Endothelial cell of umbilical vein (primary cell): Measurements from ENCODE around the gene ADGRG3. TPM values are rescaled to one million over a fixed set of nuclear protein-coding genes. Genes with fewer than 3 reads are reported as not detected.

Source experiments
- BruUV-seq: library from RNA; stranded (reverse); fragments of 400-500 nt; replicated peaks from 2 replicates; lab custom pipeline; 2021; lab: Mats Ljungman, UMichigan
- CTCF ChIA-PET: fragments of 300-600, 350-600 bp; sonication (Branson Sonifier 250); formaldehyde crosslinking; loops from one replicate; lab custom pipeline; 2021; ENCODE audit warnings: antibody characterized with exemption, inconsistent platforms; lab: Charles Lee
- POLR2A ChIA-PET: fragments of 300-600, 350-600 bp; sonication (Branson Sonifier 250); formaldehyde crosslinking; loops from one replicate; lab custom pipeline; 2021; ENCODE audit warnings: antibody characterized with exemption, inconsistent platforms; lab: Charles Lee
- DNase-seq: peaks from one replicate; pipeline ENCODE4 v3.0.0-alpha.2; 2011; ENCODE audit warnings: low read depth, low spot score
- FAIRE-seq: peaks from 2 replicates; lab custom pipeline; 2011; peaks lifted over from hg19 to GRCh38; lab: Jason Lieb, UNC
- H2AFZ ChIP-seq: 2 replicates; pipeline ENCODE4 v1.6.0; 2012; ENCODE audit warnings: low read depth, low read length, control low read depth, inconsistent platforms
- H3K27ac ChIP-seq: 2 replicates; pipeline ENCODE4 v1.5.1; 2011; ENCODE audit warnings: low read depth, mild to moderate bottlenecking, control low read depth, low read length, moderate library complexity; ENCODE audit not compliant: insufficient read depth
- H3K27me3 ChIP-seq, 2 experiments: 2 replicates each; pipeline versions ENCODE4 v1.6.0 to v1.6.1; 2011; ENCODE audit warnings: low read length in 2 of 2, mixed read lengths in 1 of 2; ENCODE audit not compliant: control insufficient read depth in 2 of 2, insufficient read depth in 2 of 2
- H3K36me3 ChIP-seq, 2 experiments: 2 replicates in 1 of 2; 3 replicates in 1 of 2; pipeline ENCODE4 v1.5.1; 2011; ENCODE audit warnings: low read length in 2 of 2, mild to moderate bottlenecking in 1 of 2, moderate library complexity in 1 of 2; ENCODE audit not compliant: control insufficient read depth in 2 of 2, insufficient read depth in 2 of 2; ENCODE audit errors: extremely low read depth in 1 of 2
- H3K4me1 ChIP-seq: 3 replicates; pipeline ENCODE4 v1.5.1; 2011; ENCODE audit warnings: mild to moderate bottlenecking, low read length; ENCODE audit not compliant: control insufficient read depth, insufficient read depth; ENCODE audit errors: extremely low read depth
- H3K4me2 ChIP-seq: 2 replicates; pipeline ENCODE4 v1.6.1; 2011; ENCODE audit warnings: low read length, control low read depth, mixed read lengths; ENCODE audit not compliant: insufficient read depth
- H3K4me3 ChIP-seq, 3 experiments: fragments of 200-600 bp in 1 of 3; sonication (generic), shearing (Covaris generic) in 1 of 3; replicated peaks in 1 of 3; 2 replicates each; pipeline ENCODE4 v1.5.1; 2011 to 2016; ENCODE audit warnings: control low read depth in 3 of 3, low read length in 3 of 3, mild to moderate bottlenecking in 2 of 3, inconsistent platforms in 1 of 3, low read depth in 1 of 3, moderate library complexity in 1 of 3; ENCODE audit not compliant: insufficient read depth in 1 of 3
- H3K79me2 ChIP-seq: 2 replicates; pipeline ENCODE4 v1.6.0; 2012; ENCODE audit warnings: low read length, inconsistent platforms; ENCODE audit not compliant: control insufficient read depth, insufficient read depth
- H3K9ac ChIP-seq: replicated peaks from 2 replicates; pipeline ENCODE3; 2011; ENCODE audit warnings: low read length, control low read depth; ENCODE audit not compliant: insufficient read depth; ENCODE audit errors: extremely low read depth
- H3K9me1 ChIP-seq: replicated peaks from 3 replicates; pipeline ENCODE4 v1.6.0; 2011; ENCODE audit warnings: mild to moderate bottlenecking, low read length; ENCODE audit not compliant: control insufficient read depth, insufficient read depth; ENCODE audit errors: extremely low read depth
- H3K9me3 ChIP-seq: replicated peaks from 2 replicates; pipeline ENCODE4 v1.5.1; 2012; ENCODE audit warnings: low read length, inconsistent platforms; ENCODE audit not compliant: control insufficient read depth, insufficient read depth
- H4K20me1 ChIP-seq: replicated peaks from 2 replicates; pipeline ENCODE3; 2011; ENCODE audit warnings: mild to moderate bottlenecking, low read length; ENCODE audit not compliant: control insufficient read depth, insufficient read depth; ENCODE audit errors: extremely low read depth
- EZH2 ChIP-seq: IDR thresholded peaks from 2 replicates; pipeline ENCODE4 v1.6.1; 2012; ENCODE audit warnings: borderline replicate concordance, low read depth, mild to moderate bottlenecking, moderate library complexity, low read length, inconsistent platforms; ENCODE audit not compliant: severe bottlenecking
- POLR2A ChIP-seq: IDR thresholded peaks from 2 replicates; pipeline ENCODE4 v1.6.1; 2012; ENCODE audit warnings: low read depth, mild to moderate bottlenecking, control low read depth, low read length
- POLR2AphosphoS5 ChIP-seq: IDR thresholded peaks from 2 replicates; pipeline ENCODE4 v1.6.1; 2012; ENCODE audit warnings: low read depth, mild to moderate bottlenecking, control low read depth, low read length, moderate library complexity; ENCODE audit not compliant: insufficient read depth
- dilution Hi-C: fragments of 300-500 bp; cut with MboI; formaldehyde crosslinking; loops from one replicate; pipeline ENCODE4 v1.15.0; 2019; ENCODE audit warnings: low sequenced_read_pairs; ENCODE audit not compliant: extremely low pct_ligation_motif_present
- intact Hi-C: fragments of 100-400 bp; cut with micrococcal nuclease; formaldehyde crosslinking; loops from one replicate; pipeline ENCODE4 v1.10.0; 2022
- polyA plus RNA-seq, 4 experiments: library from polyadenylated mRNA; depleted of rRNA in 3 of 4; stranded (reverse) in 3 of 4; unstranded in 1 of 4; fragments of >200 nt; gene quantifications; 2 replicates each; pipeline versions ENCODE4 v1.2.1 to v1.2.3, GENCODE V29; 2011 to 2012; ENCODE audit warnings: missing spikeins in 1 of 4
- total RNA-seq: library from RNA; stranded (reverse); gene quantifications from 2 replicates; pipeline ENCODE4 v1.2.3, GENCODE V29; 2021

The ADGRG3 gene
- total and polyA plus RNA-seq, 2 donors (not counting 3 experiments of a cell fraction or from before 2014, with no cell fraction given), result not detected

GRCh38 chr16:57649846-57650245 is 18.3 kb upstream of the ADGRG3 start:
- Histone ChIP-seq H3K9me1 (no peaks in the 10 kb centered on the region), H3K4me3 (no peak overlapping the region), H3K27me3 (no peaks in the 10 kb centered on the region), H2AFZ (no peak overlapping the region), H3K4me1 (peaks cover 48% of the 10 kb centered on the region), H3K9ac (no peak overlapping the region), H3K27ac (no peak overlapping the region), H3K79me2 (peaks cover 7% of the 10 kb centered on the region), H3K36me3 (peaks cover 3 to 9% of the 10 kb centered on the region in 2 experiments), H3K4me2 (no peak overlapping the region), H4K20me1 (no peaks in the 10 kb centered on the region), H3K9me3 (no peaks in the 10 kb centered on the region)
- DNase-seq (no peak), FAIRE-seq (no peak)
- intact Hi-C loops, result loop anchor here (1.0 to 10.0 kb wide), 6 partner anchors 50 to 352 kb away; partner anchors contain the start of genes USB1 and ZNF319
- BruUV-seq, result no TSS peak
- no peak for TF ChIP-seq EZH2
- no peak for TF ChIP-seq POLR2A
- CTCF ChIA-PET, result interaction anchor here (1.0 to 5.7 kb wide), 10 partner anchors 20 to 74 kb away, joined by 3 to 117 read pairs (median 10); partner anchors contain the start of gene ADGRG1
- POLR2A ChIA-PET, result interaction anchor here (0.6 to 0.7 kb wide), 2 partner anchors 194 to 434 kb away, joined by 3 read pairs; no protein-coding TSS in a partner anchor
- dilution Hi-C loops, result no loop called here

DNA sequence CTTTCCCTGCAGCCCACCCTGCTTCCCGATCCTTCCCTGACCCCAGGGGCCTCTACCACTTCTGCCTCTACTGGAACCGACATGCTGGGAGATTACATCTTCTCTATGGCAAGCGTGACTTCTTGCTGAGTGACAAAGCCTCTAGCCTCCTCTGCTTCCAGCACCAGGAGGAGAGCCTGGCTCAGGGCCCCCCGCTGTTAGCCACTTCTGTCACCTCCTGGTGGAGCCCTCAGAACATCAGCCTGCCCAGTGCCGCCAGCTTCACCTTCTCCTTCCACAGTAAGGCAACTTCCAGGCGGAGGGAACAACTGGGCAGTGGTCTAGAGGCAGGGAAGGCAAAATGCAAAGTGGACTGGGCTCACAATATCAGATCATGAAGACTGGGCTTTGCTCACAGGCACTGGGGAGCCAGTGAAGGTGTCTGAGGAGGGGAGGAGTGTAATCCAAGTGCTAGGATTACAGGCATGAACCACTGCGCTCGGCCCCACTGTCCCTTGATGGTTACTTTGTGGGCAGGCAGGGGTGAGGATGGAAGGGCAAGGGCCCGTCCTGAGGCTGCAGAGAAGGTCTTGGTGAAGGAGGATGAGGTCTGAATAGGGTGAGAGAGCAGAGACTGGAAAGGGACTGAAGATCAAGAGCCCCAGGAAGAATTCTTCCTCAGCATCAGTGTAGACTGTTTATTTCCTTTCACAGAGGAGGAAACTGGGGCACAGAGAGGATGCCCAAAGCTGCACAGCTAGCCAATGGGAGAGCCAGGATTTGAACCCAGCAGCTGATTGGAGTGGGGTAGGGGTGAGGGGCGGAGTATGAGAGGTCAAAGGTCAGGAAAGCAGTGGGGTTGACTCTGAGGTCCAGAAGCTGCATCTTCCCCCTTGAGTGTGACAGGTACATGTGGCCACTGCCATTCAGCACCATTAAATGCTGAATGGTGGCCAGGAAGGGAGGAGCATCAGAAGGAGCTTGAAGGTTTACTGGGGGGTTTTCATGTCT is 16.5 kb upstream of the ADGRG3 start:
- dilution Hi-C loops (no loop called here), intact Hi-C loops (no loop called here)
- no peak overlapping the region for H3K27ac ChIP-seq
- no peaks in the 10 kb centered on the region for H4K20me1 ChIP-seq
- no peak overlapping the region for H2AFZ ChIP-seq
- peaks cover 41% of the 10 kb centered on the region for H3K4me1 ChIP-seq
- H3K79me2 ChIP-seq, result peaks cover 6% of the 10 kb centered on the region
- H3K27me3 ChIP-seq, result no peaks in the 10 kb centered on the region
- DNase-seq (no peak), FAIRE-seq (no peak)
- ChIA-PET POLR2A (no interaction called here), CTCF (interaction anchor here (0.6 to 3.9 kb wide), 3 partner anchors 60 to 230 kb away, joined by 3 to 36 read pairs (median 4); no protein-coding TSS in a partner anchor)
- no peak overlapping the region for H3K4me2 ChIP-seq
- H3K9me3 ChIP-seq, result no peaks in the 10 kb centered on the region
- no peak for TF ChIP-seq POLR2AphosphoS5
- H3K9me1 ChIP-seq, result no peaks in the 10 kb centered on the region
- H3K9ac ChIP-seq, result no peak overlapping the region
- no TSS peak for BruUV-seq
- no peak overlapping the region for H3K4me3 ChIP-seq
- H3K36me3 ChIP-seq, result peaks cover 3 to 9% of the 10 kb centered on the region in 2 experiments
